GM18909 (cell line): Measurements from ENCODE around the gene RFLNA.

Experiments
- ATAC-seq: cut with Tn5 transposase; IDR thresholded peaks from one replicate; pipeline ENCODE4 v1.9.1; 2021; ENCODE audit warnings: mild to moderate bottlenecking; ENCODE audit not compliant: unreplicated experiment, poor library complexity

The RFLNA gene

GRCh38 chr12:124333724-124334123 lies 38.8 kb downstream of the RFLNA start:
- no peak for ATAC-seq

GRCh38 chr12:124334266-124334665 lies 39.4 kb downstream of the RFLNA start:
- ATAC-seq = no peak

- no peak for ATAC-seq
Observed at GRCh38 chr12:124334976-124335375, 40.1 kb downstream of the RFLNA start.

GRCh38 chr12:124335426-124336183 lies 40.7 kb downstream of the RFLNA start:
- no peak for ATAC-seq

- no peak for ATAC-seq
Observed at GRCh38 chr12:124336184-124336437, 41.2 kb downstream of the RFLNA start.

- ATAC-seq = no peak
Observed at GRCh38 chr12:124336742-124337520, 42.0 kb downstream of the RFLNA start.

GRCh38 chr12:124337622-124338021 lies 42.7 kb downstream of the RFLNA start:
- no peak for ATAC-seq

GRCh38 chr12:124338448-124338847 lies 43.6 kb downstream of the RFLNA start:
- ATAC-seq = no peak

GRCh38 chr12:124338876-124339603 lies 44.1 kb downstream of the RFLNA start:
- ATAC-seq = no peak

GRCh38 chr12:124340080-124340900 lies 45.4 kb downstream of the RFLNA start:
- no peak for ATAC-seq

- ATAC-seq = no peak
Observed at GRCh38 chr12:124341645-124342069, 46.8 kb downstream of the RFLNA start.

- no peak for ATAC-seq
Observed at GRCh38 chr12:124344022-124344421, 49.1 kb downstream of the RFLNA start.

GRCh38 chr12:124344526-124344925 lies 49.6 kb downstream of the RFLNA start:
- no peak for ATAC-seq

GRCh38 chr12:124345795-124346194 lies 50.9 kb downstream of the RFLNA start:
- ATAC-seq = no peak

- no peak for ATAC-seq
Observed at GRCh38 chr12:124346425-124347168, 51.7 kb downstream of the RFLNA start.

GRCh38 chr12:124347335-124347734 lies 52.4 kb downstream of the RFLNA start:
- no peak for ATAC-seq

- no peak for ATAC-seq
Observed at GRCh38 chr12:124347805-124348658, 53.1 kb downstream of the RFLNA start.

GRCh38 chr12:124348659-124349380 lies 53.9 kb downstream of the RFLNA start:
- ATAC-seq = no peak
